GM12801 (cell line): ENCODE measurements around the gene NPHP4.

Experiments used
- CTCF ChIP-seq: IDR thresholded peaks from one replicate; pipeline ENCODE4 v1.5.1; 2011; ENCODE audit warnings: control low read depth; ENCODE audit not compliant: insufficient read length; ENCODE audit errors: extremely low read depth

Gene NPHP4

GRCh38 chr1:5940723-5941407, 51.4 kb downstream of the NPHP4 start:
- no peak for TF ChIP-seq CTCF

- no peak for TF ChIP-seq CTCF
These were observed 52.7 kb downstream of the NPHP4 start for GRCh38 chr1:5939271-5940170.

GRCh38 chr1:5938101-5938646, 54.1 kb downstream of the NPHP4 start:
- TF ChIP-seq CTCF = no peak

GRCh38 chr1:5937373-5937857, 54.8 kb downstream of the NPHP4 start:
- no peak for TF ChIP-seq CTCF

- TF ChIP-seq CTCF = no peak
These were observed 55.4 kb downstream of the NPHP4 start for GRCh38 chr1:5936621-5937372.

- TF ChIP-seq CTCF = no peak
These were observed 56.1 kb downstream of the NPHP4 start for GRCh38 chr1:5936126-5936525.

DNA sequence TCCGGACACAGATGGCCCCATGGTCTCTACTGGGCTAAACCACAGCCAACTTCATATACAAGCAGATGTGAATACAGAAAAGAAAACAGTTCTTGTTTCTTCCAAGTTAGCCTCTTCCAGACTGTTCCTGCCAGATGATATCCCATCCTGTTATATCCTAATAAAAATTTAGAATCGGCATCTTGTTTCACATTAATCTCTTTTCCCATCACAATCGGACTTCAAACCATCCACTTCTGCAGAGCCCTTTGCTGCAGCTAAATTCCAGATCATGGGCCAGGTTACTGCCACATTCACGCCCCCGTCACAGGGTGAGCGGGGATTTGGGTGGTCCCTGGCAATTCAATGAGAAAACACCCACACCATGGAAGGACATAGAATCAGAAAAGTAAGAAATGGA, 57.2 kb downstream of the NPHP4 start:
- TF ChIP-seq CTCF = no peak
